Fibroblast of pulmonary artery (primary cell): ENCODE data around the gene DAO.
A peak's percentile ranks its signal among the peaks of the same experiment; 100 is the strongest.

Experiments
- DNase-seq: peaks from one replicate; pipeline ENCODE4 v3.0.0-alpha.2; 2010; ENCODE audit warnings: low read depth
- H3K4me3 ChIP-seq: replicated peaks from 2 replicates; pipeline ENCODE4 v1.5.1; 2011; ENCODE audit warnings: low read depth, mild to moderate bottlenecking, control low read depth, low read length, moderate library complexity
- CTCF ChIP-seq: IDR thresholded peaks from 2 replicates; pipeline ENCODE4 v1.5.1; 2011; ENCODE audit warnings: mild to moderate bottlenecking, control low read depth, low read length, inconsistent platforms; ENCODE audit errors: missing control alignments

The DAO gene

GRCh38 chr12:108879615-108880254 lies at the start of gene DAO:
TSS of gene DAO (plus strand) at chr12:108880092. CDS start at chr12:108885007, 4,915 bp downstream.
- no peak for TF ChIP-seq CTCF
- DNase-seq, result no peak

GRCh38 chr12:108831309-108831991 lies 48.4 kb upstream of the DAO start:
- H3K4me3 ChIP-seq, result no peak overlapping the region

More at GRCh38 chr12:108879615-108880254, at the start of gene DAO:
- H3K4me3 ChIP-seq, result no peak within 1 kb of the TSS

GRCh38 chr12:108832208-108832607 lies 47.7 kb upstream of the DAO start:
- no peak for TF ChIP-seq CTCF
- DNase-seq, result no peak
- no peak overlapping the region for H3K4me3 ChIP-seq

More at GRCh38 chr12:108831309-108831991, 48.4 kb upstream of the DAO start:
- no peak for DNase-seq
- no peak for TF ChIP-seq CTCF

- TF ChIP-seq CTCF, result no peak
- peak; percentile 95 for DNase-seq
- peak overlapping the region; percentile 17 for H3K4me3 ChIP-seq
Measured at GRCh38 chr12:108832730-108833354, 47.0 kb upstream of the DAO start.

GRCh38 chr12:108833355-108833733 lies 46.5 kb upstream of the DAO start:
- peak; percentile 91 for DNase-seq
- no peak for TF ChIP-seq CTCF
- peak overlapping the region; percentile 17 for H3K4me3 ChIP-seq

- H3K4me3 ChIP-seq, result no peak overlapping the region
- peak; percentile 87 for DNase-seq
- no peak for TF ChIP-seq CTCF
Measured at GRCh38 chr12:108833757-108834472, 46.0 kb upstream of the DAO start.
